SIG-M5 treated with dmso at 0.1 percent for 504 hours (cell line): ENCODE measurements around the gene ST6GAL2.

Experiments used
- DNase-seq: peaks from one replicate; lab custom pipeline; 2025; ENCODE audit not compliant: unreplicated experiment; lab: John Stamatoyannopoulos, UW

ST6GAL2 gene

GRCh38 chr2:106864051-106864450 is 21.9 kb downstream of the ST6GAL2 start:
- no peak for DNase-seq

- no peak for DNase-seq
These were observed 22.6 kb downstream of the ST6GAL2 start for GRCh38 chr2:106863387-106863786.

- no peak for DNase-seq
These were observed 26.5 kb downstream of the ST6GAL2 start for GRCh38 chr2:106859498-106859897.

- no peak for DNase-seq
These were observed 27.2 kb downstream of the ST6GAL2 start for GRCh38 chr2:106858810-106859209.

GRCh38 chr2:106857882-106858478 is 28.0 kb downstream of the ST6GAL2 start:
- DNase-seq: no peak

GRCh38 chr2:106853631-106854030 is 32.3 kb downstream of the ST6GAL2 start:
- no peak for DNase-seq

- DNase-seq: no peak
These were observed 34.0 kb downstream of the ST6GAL2 start for GRCh38 chr2:106851881-106852501.

GRCh38 chr2:106851087-106851874 is 34.7 kb downstream of the ST6GAL2 start:
- DNase-seq: no peak

- DNase-seq: no peak
These were observed 36.7 kb downstream of the ST6GAL2 start for GRCh38 chr2:106849253-106849652.

- no peak for DNase-seq
These were observed 38.6 kb downstream of the ST6GAL2 start for GRCh38 chr2:106847366-106847765.

- DNase-seq: no peak
These were observed 40.3 kb downstream of the ST6GAL2 start for GRCh38 chr2:106845716-106846115.

- no peak for DNase-seq
These were observed 42.1 kb downstream of the ST6GAL2 start for GRCh38 chr2:106843910-106844250.

- DNase-seq: no peak
These were observed 42.7 kb downstream of the ST6GAL2 start for GRCh38 chr2:106843001-106843909.

- no peak for DNase-seq
These were observed 43.9 kb downstream of the ST6GAL2 start for GRCh38 chr2:106841886-106842645.

- DNase-seq: no peak
These were observed 45.1 kb downstream of the ST6GAL2 start for GRCh38 chr2:106840818-106841217.

- no peak for DNase-seq
These were observed 45.9 kb downstream of the ST6GAL2 start for GRCh38 chr2:106839849-106840595.

GRCh38 chr2:106833256-106833655 is 52.7 kb downstream of the ST6GAL2 start:
- DNase-seq: no peak

GRCh38 chr2:106831816-106832569 is 54.0 kb downstream of the ST6GAL2 start:
- no peak for DNase-seq

GRCh38 chr2:106831241-106831640 is 54.7 kb downstream of the ST6GAL2 start:
- no peak for DNase-seq
